Liver (tissue), 9 donors: ENCODE measurements around the gene CAMKMT. TPM values are rescaled to one million over a fixed set of nuclear protein-coding genes. Genes with fewer than 3 reads are reported as not detected.

Source experiments
- DNase-seq: peaks from one replicate; pipeline ENCODE4 v3.0.0-alpha.2; 2017; ENCODE audit warnings: low spot score
- H3K27ac ChIP-seq, 2 donors: one replicate each; pipeline ENCODE4 v1.7.0; 2013; ENCODE audit warnings: inconsistent platforms in 2 of 2, low read length in 2 of 2, control low read depth in 1 of 2, low read depth in 1 of 2, mild to moderate bottlenecking in 1 of 2
- H3K27me3 ChIP-seq, 4 donors: one replicate each; pipeline versions ENCODE4 v1.6.1 to v1.7.0; 2013; ENCODE audit warnings: low read length in 3 of 4, inconsistent platforms in 1 of 4, mild to moderate bottlenecking in 1 of 4, moderate library complexity in 1 of 4; ENCODE audit not compliant: control insufficient read depth in 4 of 4, insufficient read depth in 4 of 4
- H3K36me3 ChIP-seq, 4 donors: one replicate each; pipeline versions ENCODE4 v1.6.1 to v1.7.0; 2013; ENCODE audit warnings: low read length in 3 of 4, mild to moderate bottlenecking in 3 of 4, low read depth in 1 of 4, moderate library complexity in 1 of 4; ENCODE audit not compliant: control insufficient read depth in 4 of 4, insufficient read depth in 3 of 4
- H3K4me1 ChIP-seq, 4 donors: one replicate each; pipeline versions ENCODE4 v1.6.1 to v1.7.0; 2013; ENCODE audit warnings: low read length in 3 of 4, mild to moderate bottlenecking in 3 of 4, moderate library complexity in 1 of 4; ENCODE audit not compliant: control insufficient read depth in 4 of 4, insufficient read depth in 4 of 4
- H3K4me3 ChIP-seq, 3 donors: one replicate each; pipeline versions ENCODE4 v1.6.1 to v1.7.0; 2013; ENCODE audit warnings: low read length in 3 of 3, control low read depth in 1 of 3, low read depth in 1 of 3, mild to moderate bottlenecking in 1 of 3
- H3K9ac ChIP-seq, 2 donors: one replicate each; pipeline ENCODE4 v1.7.0; 2013; ENCODE audit warnings: low read length in 2 of 2, mild to moderate bottlenecking in 2 of 2, moderate library complexity in 2 of 2, control low read depth in 1 of 2, low read depth in 1 of 2
- H3K9me3 ChIP-seq, 4 donors: one replicate each; pipeline versions ENCODE4 v1.6.1 to v1.7.0; 2013; ENCODE audit warnings: low read length in 3 of 4; ENCODE audit not compliant: control insufficient read depth in 4 of 4
- ATF3 ChIP-seq: IDR thresholded peaks from 2 replicates; pipeline ENCODE4 v1.6.1; 2016; ENCODE audit warnings: antibody characterized with exemption
- CTCF ChIP-seq: fragments of 150-350 bp; IDR thresholded peaks from 2 replicates; pipeline ENCODE4 v1.5.1; 2017; ENCODE audit warnings: improper control_type of control experiment, low read depth, low read length; ENCODE audit not compliant: missing input control
- EGR1 ChIP-seq, 2 donors: IDR thresholded peaks; 2 replicates each; pipeline ENCODE4 v1.6.1; 2016 to 2018; ENCODE audit warnings: antibody characterized with exemption in 2 of 2, low read depth in 2 of 2
- FOXA1 ChIP-seq: IDR thresholded peaks from 2 replicates; pipeline ENCODE4 v1.6.1; 2016; ENCODE audit warnings: antibody characterized with exemption
- FOXA2 ChIP-seq: IDR thresholded peaks from 2 replicates; pipeline ENCODE4 v1.6.1; 2016; ENCODE audit warnings: antibody characterized with exemption
- GABPA ChIP-seq, 2 donors: IDR thresholded peaks in 1 of 2; conservative IDR thresholded peaks in 1 of 2; 2 replicates each; pipeline ENCODE4 v1.6.1; 2016; ENCODE audit warnings: antibody characterized with exemption in 2 of 2, mild to moderate bottlenecking in 1 of 2, moderate library complexity in 1 of 2
- HNF4A ChIP-seq, 2 donors: conservative IDR thresholded peaks; 2 replicates each; pipeline ENCODE4 v1.6.1; 2016; ENCODE audit warnings: antibody characterized with exemption in 2 of 2, mild to moderate bottlenecking in 2 of 2
- HNF4G ChIP-seq: IDR thresholded peaks from 2 replicates; pipeline ENCODE4 v1.6.1; 2016; ENCODE audit warnings: antibody characterized with exemption
- JUND ChIP-seq, 2 donors: IDR thresholded peaks; 2 replicates each; pipeline ENCODE4 v1.6.1; 2016; ENCODE audit warnings: antibody characterized with exemption in 2 of 2
- MAX ChIP-seq: IDR thresholded peaks from 2 replicates; pipeline ENCODE4 v1.6.1; 2016; ENCODE audit warnings: antibody characterized with exemption
- NR2F2 ChIP-seq: IDR thresholded peaks from 2 replicates; pipeline ENCODE4 v1.6.1; 2016; ENCODE audit warnings: antibody characterized with exemption
- RAD21 ChIP-seq, 2 donors: IDR thresholded peaks; 2 replicates each; pipeline ENCODE4 v1.6.1; 2016; ENCODE audit warnings: antibody characterized with exemption in 2 of 2, mild to moderate bottlenecking in 2 of 2
- REST ChIP-seq: IDR thresholded peaks from 2 replicates; pipeline ENCODE4 v1.6.1; 2016; ENCODE audit warnings: antibody characterized with exemption, mild to moderate bottlenecking
- RXRA ChIP-seq, 2 donors: IDR thresholded peaks; 2 replicates each; pipeline ENCODE4 v1.6.1; 2017 to 2018; ENCODE audit warnings: antibody characterized with exemption in 2 of 2, mild to moderate bottlenecking in 1 of 2
- SP1 ChIP-seq: IDR thresholded peaks from 2 replicates; pipeline ENCODE4 v1.6.1; 2018; ENCODE audit warnings: antibody characterized with exemption, mild to moderate bottlenecking
- TAF1 ChIP-seq: conservative IDR thresholded peaks from 2 replicates; pipeline ENCODE4 v1.6.1; 2016; ENCODE audit warnings: antibody characterized with exemption, mild to moderate bottlenecking
- YY1 ChIP-seq: IDR thresholded peaks from 2 replicates; pipeline ENCODE4 v1.6.1; 2016; ENCODE audit warnings: antibody characterized with exemption, mild to moderate bottlenecking
- ZBTB33 ChIP-seq: IDR thresholded peaks from 2 replicates; pipeline ENCODE4 v1.6.1; 2016; ENCODE audit warnings: antibody characterized with exemption
- WGBS: extraction: QIAGEN DNeasy Blood & Tissue Kit; methylation state at CpG from one replicate; pipeline ENCODE4 v1.1.7; 2013; 5-methylcytosine and 5-hydroxymethylcytosine counted together
- polyA plus RNA-seq, 2 donors: library from polyadenylated mRNA; stranded (reverse) in 1 of 2; unstranded in 1 of 2; fragments of 200-250 nt in 1 of 2; fragments of >200 nt in 1 of 2; fragmentation: Nextera tagmentation in 1 of 2; extraction: Ambion mirVana in 1 of 2; gene quantifications; one replicate each; pipeline versions ENCODE4 v1.2.1 to v1.2.3, GENCODE V29; 2013 to 2015
- total RNA-seq, 2 donors: library from RNA; depleted of rRNA; stranded (reverse); fragments of >200 nt; gene quantifications; one replicate each; pipeline ENCODE4 v1.2.3, GENCODE V29; 2014
- donor health status: healthy.
- donor health status: healthy.
- donor health status: healthy.
- donor health status: healthy.
- donor health status: healthy.

Gene CAMKMT
- total and polyA plus RNA-seq, 4 donors, result 1.5 to 12.7 (median 7.1) TPM

GRCh38 chr2:44549856-44550255 is 188.1 kb downstream of the CAMKMT start:
- DNase-seq, result no peak
- Histone ChIP-seq H3K27ac (no peak overlapping the region), H3K4me3 (no peak overlapping the region), H3K4me1 (peaks cover 2 to 15% (median 7%) of the 10 kb centered on the region in 4 donors), H3K36me3 (no peaks in the 10 kb centered on the region), H3K9me3 (no peaks in the 10 kb centered on the region), H3K9ac (no peak overlapping the region), H3K27me3 (no peaks in the 10 kb centered on the region)
- WGBS, result 96% methylated on average over 4 of the region's 4 CpGs
- TF ChIP-seq TAF1 (no peak), EGR1 (IDR thresholded peaks at IDR 0.05; ENCODE audit: low read depth in 2 of 2) (no peak), SP1 (no peak), RXRA (IDR thresholded peaks at IDR 0.05) (no peak), MAX (no peak), FOXA2 (no peak), HNF4A (conservative IDR thresholded peaks at IDR 0.05) (no peak), RAD21 (IDR thresholded peaks at IDR 0.05) (no peak), ATF3 (no peak), YY1 (no peak), HNF4G (no peak), REST (no peak), ZBTB33 (no peak), GABPA (IDR thresholded peaks at IDR 0.05 in 1 of 2, conservative IDR thresholded peaks at IDR 0.05 in 1 of 2) (no peak), FOXA1 (no peak), NR2F2 (no peak), JUND (IDR thresholded peaks at IDR 0.05) (no peak), CTCF (no peak)
